Subcutaneous adipose tissue (tissue), 4 donors: ENCODE measurements around the gene PCDH9. TPM values are rescaled to one million over a fixed set of nuclear protein-coding genes. Genes with fewer than 3 reads are reported as not detected.

Experiments used
- CTCF ChIP-seq: fragments of 450-650 bp; IDR thresholded peaks from one replicate; pipeline ENCODE4 v1.5.1; 2016; ENCODE audit warnings: low read depth, mild to moderate bottlenecking, control low read depth, antibody characterized with exemption, moderate library complexity
- total RNA-seq, 4 donors: library from RNA; depleted of rRNA; stranded (reverse); fragments of >200 nt; gene quantifications; one replicate each; pipeline ENCODE4 v1.1.0, GENCODE V29; 2016

Gene PCDH9
- total RNA-seq, 4 donors from 2014 or later: 9.0 to 28.4 (median 12.0) TPM

GRCh38 chr13:67147342-67148133 lies 82.6 kb downstream of the PCDH9 start:
- no peak for TF ChIP-seq CTCF

GRCh38 chr13:67146523-67147130 lies 83.5 kb downstream of the PCDH9 start:
- TF ChIP-seq CTCF: no peak

- no peak for TF ChIP-seq CTCF
Observed at GRCh38 chr13:67145950-67146349, 84.2 kb downstream of the PCDH9 start.

GRCh38 chr13:67143544-67144115 lies 86.5 kb downstream of the PCDH9 start:
- TF ChIP-seq CTCF: no peak

- TF ChIP-seq CTCF: no peak
Observed at GRCh38 chr13:67140006-67140405, 90.1 kb downstream of the PCDH9 start.

GRCh38 chr13:67139551-67139950 lies 90.6 kb downstream of the PCDH9 start:
- TF ChIP-seq CTCF: no peak

- TF ChIP-seq CTCF: no peak
Observed at GRCh38 chr13:67138970-67139369, 91.2 kb downstream of the PCDH9 start.
